NT2/D1 (cell line): ENCODE data around the gene SEMA6B.
"Not testable (repeated sequence)": the region's sequence is repeated elsewhere in the genome, so short reads cannot be mapped to it uniquely, and the experiment has no call there.

Experiments used
- DNase-seq: peaks from one replicate; pipeline ENCODE4 v3.0.0-alpha.2; 2011; ENCODE audit warnings: low read depth, low spot score
- H3K27me3 ChIP-seq: 2 replicates; pipeline ENCODE4 v1.6.0; 2011; ENCODE audit warnings: mild to moderate bottlenecking; ENCODE audit not compliant: insufficient read length, insufficient read depth
- H3K36me3 ChIP-seq: 2 replicates; pipeline ENCODE4 v1.6.1; 2011; ENCODE audit warnings: mild to moderate bottlenecking, low read length, mixed read lengths; ENCODE audit not compliant: insufficient read depth, insufficient read length
- H3K4me1 ChIP-seq: 2 replicates; pipeline ENCODE4 v1.5.1; 2011; ENCODE audit not compliant: insufficient read depth, insufficient read length
- H3K4me3 ChIP-seq: 2 replicates; pipeline ENCODE4 v1.5.1; 2011; ENCODE audit warnings: low read depth; ENCODE audit not compliant: insufficient read length
- H3K9ac ChIP-seq: 2 replicates; pipeline ENCODE4 v1.6.0; 2011; ENCODE audit warnings: low read depth; ENCODE audit not compliant: insufficient read length
- H3K9me3 ChIP-seq: 2 replicates; pipeline ENCODE4 v1.5.1; 2011; ENCODE audit warnings: mild to moderate bottlenecking, low read length; ENCODE audit not compliant: insufficient read depth
- SUZ12 ChIP-seq: IDR thresholded peaks from 2 replicates; pipeline ENCODE4 v1.6.1; 2011; ENCODE audit not compliant: insufficient read length, insufficient read depth; ENCODE audit errors: extremely low read depth
- YY1 ChIP-seq: IDR thresholded peaks from 2 replicates; pipeline ENCODE4 v1.6.1; 2011; ENCODE audit not compliant: insufficient read length, insufficient read depth
- ZNF274 ChIP-seq: IDR thresholded peaks from 2 replicates; pipeline ENCODE4 v1.6.1; 2011; ENCODE audit warnings: mild to moderate bottlenecking, low read depth, low read length

The SEMA6B gene

DNA sequence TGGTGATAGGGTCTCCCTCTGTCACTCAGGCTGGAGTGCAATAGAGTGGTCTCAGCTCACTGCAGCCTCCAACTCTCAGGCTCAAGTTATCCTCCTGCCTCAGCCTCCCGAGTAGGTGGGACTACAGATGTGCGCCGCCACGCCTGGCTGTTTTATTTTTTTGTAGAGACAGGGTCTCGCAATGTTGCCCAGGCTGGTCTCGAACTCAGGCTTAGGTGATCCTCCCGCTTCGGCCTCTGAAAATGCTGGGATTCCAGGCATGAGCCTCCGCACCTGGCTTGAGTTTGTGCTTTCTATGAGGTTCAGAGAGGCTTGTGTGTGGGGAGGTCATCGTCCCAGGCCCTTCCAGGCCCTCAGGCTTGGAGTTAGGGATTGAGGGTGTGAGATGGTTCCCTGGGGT lies 40.6 kb upstream of the SEMA6B start:
- Histone ChIP-seq H3K36me3 (no peaks in the 10 kb centered on the region), H3K4me1 (peaks cover 6% of the 10 kb centered on the region), H3K27me3 (peaks cover 25% of the 10 kb centered on the region), H3K4me3 (no peak overlapping the region), H3K9ac (no peak overlapping the region), H3K9me3 (no peaks in the 10 kb centered on the region)
- no peak for TF ChIP-seq SUZ12
- TF ChIP-seq ZNF274 = no peak
- TF ChIP-seq YY1 = no peak
- no peak for DNase-seq

DNA sequence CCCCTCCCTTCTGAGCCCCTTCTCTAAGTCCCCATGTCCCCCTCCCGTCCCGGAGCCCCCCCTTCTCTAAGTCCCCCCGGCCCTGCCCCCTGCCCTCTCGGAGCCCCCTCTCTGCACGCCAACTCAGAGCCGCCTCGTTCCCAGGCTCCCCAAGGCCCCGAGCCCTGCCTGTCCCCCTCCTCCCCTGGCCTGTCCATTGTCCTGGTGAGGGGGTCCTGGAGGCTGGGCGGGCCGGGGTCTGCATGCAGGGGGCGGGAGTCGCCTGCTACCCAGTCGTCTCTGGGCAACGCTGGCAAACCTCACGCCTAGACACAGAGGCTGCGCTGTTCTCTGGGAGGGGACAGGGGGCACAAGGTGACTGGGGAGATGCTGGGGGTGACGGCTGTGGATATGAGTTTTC lies 39.2 kb upstream of the SEMA6B start:
- DNase-seq = no peak
- H3K4me1 ChIP-seq = peaks cover 6% of the 10 kb centered on the region

DNA sequence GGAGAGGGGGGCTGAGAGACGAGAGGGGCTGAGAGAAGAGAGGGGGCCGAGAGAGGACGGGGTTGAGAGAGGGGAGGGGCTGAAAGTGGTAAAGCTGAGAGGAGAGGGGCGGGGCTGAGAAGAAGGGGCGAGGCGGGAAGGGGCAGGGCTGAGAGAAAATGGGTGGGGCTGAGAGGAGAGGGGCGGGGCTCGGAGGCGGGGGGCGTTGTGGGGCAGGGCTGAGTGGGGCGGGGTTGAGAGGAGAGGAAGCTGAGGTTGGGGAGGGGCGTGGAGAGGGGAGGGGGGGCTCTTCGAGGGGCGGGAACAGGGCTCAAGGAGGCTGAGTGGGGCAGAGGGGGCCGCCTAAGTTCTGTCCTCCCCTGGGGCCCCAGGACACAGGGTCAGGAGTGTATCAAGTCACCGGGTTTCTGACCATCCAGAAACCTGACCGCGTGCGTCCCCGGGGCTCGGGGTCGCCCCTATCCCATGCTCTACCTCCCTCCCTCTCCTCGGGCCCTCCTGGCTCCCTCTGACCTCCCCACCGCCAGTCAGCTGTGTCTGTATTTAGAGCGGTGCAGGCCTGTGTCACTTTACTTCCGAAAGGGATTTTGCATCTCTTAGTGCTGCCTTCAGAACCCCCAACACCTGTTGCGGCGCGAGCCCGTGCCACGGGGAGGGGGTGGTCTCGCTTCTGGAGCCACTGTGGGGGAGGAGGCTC lies 38.6 kb upstream of the SEMA6B start:
- peak; percentile 56 for DNase-seq
- Histone ChIP-seq H3K9ac (peak overlapping the region; percentile 66), H3K4me3 (peak overlapping the region; percentile 48), H3K27me3 (peaks cover 25% of the 10 kb centered on the region), H3K4me1 (peaks cover 6% of the 10 kb centered on the region), H3K36me3 (no peaks in the 10 kb centered on the region), H3K9me3 (no peaks in the 10 kb centered on the region)
- TF ChIP-seq ZNF274 = no peak
- TF ChIP-seq YY1 = no peak
- TF ChIP-seq SUZ12 = no peak

More for the DNA sequence above, 39.2 kb upstream of the SEMA6B start:
- Histone ChIP-seq H3K9me3 (no peaks in the 10 kb centered on the region), H3K9ac (peak overlapping the region; percentile 66), H3K27me3 (peaks cover 25% of the 10 kb centered on the region), H3K4me3 (peak overlapping the region; percentile 48), H3K36me3 (no peaks in the 10 kb centered on the region)
- TF ChIP-seq YY1 = no peak

DNA sequence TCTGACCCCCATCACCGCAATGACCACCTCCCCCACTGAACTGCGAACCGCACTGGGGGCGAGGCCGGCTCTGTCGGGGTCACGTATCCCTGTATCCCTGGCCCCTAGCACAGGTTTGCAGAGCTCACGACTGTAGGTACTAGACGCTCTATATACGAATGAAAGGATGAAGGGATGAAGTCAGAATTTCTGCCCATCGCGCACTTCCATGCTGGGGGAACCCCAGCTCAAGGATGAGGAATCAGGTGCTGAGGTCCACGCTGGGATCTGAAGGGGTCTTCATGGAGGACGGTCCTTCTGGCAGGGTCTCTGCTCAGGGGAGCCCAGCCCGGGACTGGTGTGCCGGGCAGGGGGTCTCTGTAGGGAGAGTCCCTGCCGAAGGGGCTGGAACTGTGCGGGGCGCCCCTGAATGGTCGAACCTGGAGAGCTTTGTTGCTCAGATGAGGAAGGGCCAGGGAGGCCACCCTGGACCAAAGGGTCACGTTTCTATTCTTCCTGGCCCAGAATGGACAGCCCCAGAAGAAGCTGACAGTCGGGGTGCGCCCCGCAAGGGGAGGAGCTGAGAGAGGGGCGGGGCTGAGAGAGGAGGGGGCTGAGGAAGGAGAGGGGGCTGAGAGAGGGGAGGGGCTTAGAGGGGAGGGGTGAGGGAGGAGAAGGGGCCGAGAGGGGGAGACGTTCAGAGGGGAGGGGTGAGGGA lies 37.9 kb upstream of the SEMA6B start:
- Histone ChIP-seq H3K9me3 (no peaks in the 10 kb centered on the region), H3K36me3 (no peaks in the 10 kb centered on the region), H3K27me3 (peaks cover 25% of the 10 kb centered on the region), H3K9ac (peak overlapping the region; percentile 37), H3K4me1 (peaks cover 6% of the 10 kb centered on the region), H3K4me3 (peak overlapping the region; percentile 48)
- DNase-seq = no peak
- TF ChIP-seq YY1 (no peak), SUZ12 (no peak), ZNF274 (no peak)

DNA sequence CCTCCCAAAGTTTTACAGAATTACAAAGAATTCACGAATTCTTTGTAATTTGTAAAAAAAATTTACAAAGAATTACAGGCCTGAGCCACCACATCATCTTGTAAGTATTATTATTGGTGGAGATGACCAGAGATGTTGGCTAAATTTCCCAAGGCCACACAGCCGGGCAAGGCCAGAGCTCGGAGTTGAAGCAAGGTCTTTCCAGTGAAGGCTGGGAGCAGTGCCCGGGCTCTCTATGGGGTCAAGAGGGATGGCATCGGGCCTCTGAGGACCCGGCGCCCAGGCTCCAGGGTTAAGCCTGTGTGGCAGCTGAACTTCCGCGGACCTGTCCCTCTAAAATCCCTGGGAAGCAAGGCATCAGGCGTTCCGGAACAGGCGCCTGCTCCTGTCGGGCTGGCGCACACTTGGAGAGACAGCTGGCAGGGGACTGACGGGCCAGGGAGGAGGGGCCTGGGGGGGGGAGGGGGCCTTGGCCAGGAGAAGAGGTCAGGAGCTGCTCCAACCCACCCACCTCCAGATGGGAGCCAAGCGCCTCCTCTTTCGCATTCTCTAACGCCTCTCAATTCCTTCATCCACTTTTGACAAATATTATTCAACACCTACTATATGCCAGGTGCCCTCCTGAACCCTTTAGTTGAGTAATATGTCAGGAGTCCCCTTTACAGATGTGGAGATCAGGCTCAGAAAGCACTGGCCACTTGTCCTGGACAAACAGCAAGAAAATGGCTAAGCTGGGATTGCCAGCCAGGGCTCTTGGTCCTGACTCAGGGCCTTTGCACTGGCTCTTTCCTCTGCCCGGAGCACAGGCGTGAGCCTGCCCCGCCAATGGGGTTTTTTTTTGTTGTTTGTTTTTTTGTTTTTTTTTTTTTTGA lies 36.8 kb upstream of the SEMA6B start:
- H3K9ac ChIP-seq = no peak overlapping the region
- H3K4me3 ChIP-seq = no peak overlapping the region
- no peak for DNase-seq
- H3K9me3 ChIP-seq = no peaks in the 10 kb centered on the region
- H3K36me3 ChIP-seq = no peaks in the 10 kb centered on the region
- TF ChIP-seq SUZ12 (no peak), ZNF274 (no peak), YY1 (no peak)
- peaks cover 19% of the 10 kb centered on the region for H3K27me3 ChIP-seq
- H3K4me1 ChIP-seq = peaks cover 6% of the 10 kb centered on the region

DNA sequence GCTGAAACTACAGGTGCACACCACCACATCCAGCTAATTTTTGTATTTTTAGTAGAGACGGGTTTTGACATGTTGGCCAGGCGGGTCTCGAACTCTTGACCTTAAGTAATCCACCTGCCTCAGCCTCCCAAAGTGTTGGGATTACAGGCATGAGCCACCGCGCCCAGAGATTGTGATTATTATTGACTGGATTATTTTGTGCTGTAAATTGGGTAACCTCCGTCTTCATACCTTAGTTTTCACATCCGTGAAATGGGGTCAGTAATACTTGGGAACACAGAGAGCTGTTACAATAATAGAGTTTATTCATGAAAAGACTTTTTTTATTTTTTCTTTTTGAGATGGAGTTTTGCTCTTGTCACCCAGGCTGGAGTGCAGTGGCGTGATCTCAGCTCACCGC lies 35.7 kb upstream of the SEMA6B start:
- H3K4me3 ChIP-seq, DNase-seq, H3K9ac ChIP-seq, H3K36me3 ChIP-seq, H3K4me1 ChIP-seq, H3K9me3 ChIP-seq: not testable (repeated sequence)
- peaks cover 12% of the 10 kb centered on the region for H3K27me3 ChIP-seq

DNA sequence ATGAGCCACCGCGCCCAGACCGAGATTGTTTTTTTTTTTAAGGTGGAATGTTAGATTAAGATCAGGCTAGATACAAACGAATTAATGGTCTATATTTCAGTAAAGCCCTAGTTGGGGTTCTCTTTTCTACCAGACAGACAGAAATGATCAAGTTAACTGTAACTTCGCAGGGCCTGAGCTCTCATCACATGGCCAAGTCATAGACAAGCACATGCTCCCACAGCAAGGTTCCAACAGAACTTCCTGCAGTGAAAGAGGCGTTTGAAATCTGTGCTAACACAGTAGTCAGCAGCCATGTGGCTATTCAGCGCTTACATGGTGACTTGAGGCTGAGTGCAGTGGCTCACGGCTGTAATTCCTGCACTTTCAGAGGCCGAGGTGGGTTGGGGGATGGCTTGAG lies 34.7 kb upstream of the SEMA6B start:
- Histone ChIP-seq H3K9ac (no peak overlapping the region), H3K4me3 (no peak overlapping the region), H3K9me3 (no peaks in the 10 kb centered on the region), H3K36me3 (no peaks in the 10 kb centered on the region), H3K27me3 (peaks cover 5% of the 10 kb centered on the region), H3K4me1 (peaks cover 6% of the 10 kb centered on the region)
- TF ChIP-seq YY1 (no peak), SUZ12 (no peak), ZNF274 (no peak)
- DNase-seq = no peak
